SK-N-MC (cell line): Measurements from ENCODE around the gene RPS6KL1.

Experiments
- EZH2 ChIP-seq: fragments of 200-600 bp; sonication (generic); IDR thresholded peaks from one replicate; pipeline ENCODE4 v1.6.1; 2017; ENCODE audit warnings: antibody characterized with exemption
- FOXP2 ChIP-seq: optimal IDR thresholded peaks from 2 replicates; pipeline ENCODE3; 2011; ENCODE audit warnings: mild to moderate bottlenecking, moderate library complexity; ENCODE audit not compliant: insufficient read depth; ENCODE audit errors: extremely low read length, control extremely low read depth
- POLR2AphosphoS5 ChIP-seq: IDR thresholded peaks from 2 replicates; pipeline ENCODE4 v1.6.1; 2012; ENCODE audit warnings: mild to moderate bottlenecking, low read depth, low read length, borderline replicate concordance

DNA sequence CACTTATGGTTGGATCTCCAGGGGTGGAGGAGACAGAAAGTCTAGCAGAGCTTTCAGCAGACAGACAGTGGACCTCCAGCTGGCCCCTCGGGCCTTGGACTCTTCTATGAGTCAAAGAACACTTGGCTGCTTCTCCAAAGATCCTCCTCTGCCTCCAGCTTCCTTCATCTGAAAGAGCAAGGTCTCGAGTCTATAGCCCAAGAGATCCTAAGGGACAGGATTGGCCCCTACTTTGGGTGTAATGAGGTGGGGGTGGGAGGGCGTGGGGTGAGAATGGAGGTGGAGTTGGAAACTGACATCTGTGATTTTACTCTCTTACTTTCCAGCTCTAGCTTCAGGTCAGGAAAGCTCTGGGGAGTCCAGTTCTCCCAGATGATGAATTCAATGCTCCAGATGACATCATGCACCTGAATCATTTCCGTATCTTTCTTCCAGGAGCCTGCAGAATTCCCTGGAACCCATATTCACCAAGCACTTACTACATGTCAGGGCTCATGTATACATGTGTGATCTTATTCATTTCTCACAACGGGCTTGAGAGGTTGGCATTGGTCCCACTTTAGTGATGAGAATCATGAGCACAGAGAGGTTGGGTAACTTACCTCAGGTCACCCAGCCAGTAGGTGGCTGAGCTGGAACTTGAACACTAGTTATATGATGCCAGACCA lies 42.6 kb upstream of the RPS6KL1 start:
- TF ChIP-seq POLR2AphosphoS5: no peak
- no peak for TF ChIP-seq EZH2
- no peak for TF ChIP-seq FOXP2
